Hematopoietic multipotent progenitor cell treated with erythropoietin and hydrocortisone succinate and interleukin-3 and kit ligand, for 17 days (in vitro differentiated cells): ENCODE data around the gene RERE.
"Not testable (repeated sequence)": the region's sequence is repeated elsewhere in the genome, so short reads cannot be mapped to it uniquely, and the experiment has no call there.

Experiments used
- DNase-seq: peaks from one replicate; pipeline ENCODE4 v3.0.0-alpha.2; 2015; ENCODE audit warnings: low spot score

RERE gene

DNA sequence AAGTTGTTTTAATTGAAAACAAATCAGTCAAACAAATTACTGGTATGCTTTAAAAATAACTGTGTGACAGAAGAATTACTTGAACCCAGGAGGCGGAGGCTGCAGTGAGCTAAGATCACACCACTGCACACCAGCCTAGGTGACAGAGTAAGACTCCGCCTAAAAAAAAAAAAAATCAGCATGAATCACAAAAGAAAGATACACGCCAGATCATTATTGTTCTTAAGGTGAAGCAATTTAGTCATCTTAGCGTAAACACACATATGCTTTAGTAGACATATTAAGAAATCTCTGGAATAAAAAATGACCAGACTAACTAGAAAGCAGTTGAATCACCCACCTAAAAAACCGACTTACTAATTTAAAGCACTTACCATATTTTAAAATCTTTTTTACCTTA, 20.2 kb downstream of the RERE start:
- DNase-seq, result no peak

DNA sequence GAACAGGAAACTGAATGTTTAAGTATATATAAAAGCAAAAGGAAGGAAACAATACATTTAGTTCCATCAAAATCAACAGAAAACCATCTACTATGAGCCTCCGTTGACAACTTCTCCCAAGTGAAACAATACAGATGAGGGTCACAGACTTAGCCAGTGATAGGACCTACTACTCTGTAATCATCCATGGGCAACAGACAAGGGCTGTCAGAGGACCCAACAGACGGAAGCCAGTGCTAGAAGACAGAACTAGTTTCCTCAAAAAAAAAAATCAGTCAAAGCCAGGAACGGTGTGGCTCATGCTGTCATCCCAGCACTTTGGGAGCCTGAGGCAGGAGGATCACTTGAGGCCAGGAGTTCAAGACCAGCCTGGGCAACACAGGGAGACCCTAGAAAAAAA, 20.6 kb downstream of the RERE start:
- DNase-seq, result no peak

- DNase-seq, result no peak
Measured at GRCh38 chr1:8794605-8795004, 22.8 kb downstream of the RERE start.

- no peak for DNase-seq
Measured at GRCh38 chr1:8791819-8792218, 25.6 kb downstream of the RERE start.

- peak; percentile 44 for DNase-seq
Measured at GRCh38 chr1:8790987-8791386, 26.5 kb downstream of the RERE start.

GRCh38 chr1:8790478-8790877, 27.0 kb downstream of the RERE start:
- DNase-seq, result no peak

GRCh38 chr1:8789314-8790214, 27.9 kb downstream of the RERE start:
- peak; percentile 70 for DNase-seq

- DNase-seq, result no peak
Measured at GRCh38 chr1:8787218-8787617, 30.2 kb downstream of the RERE start.

- DNase-seq, result not testable (repeated sequence)
Measured at GRCh38 chr1:8786204-8786603, 31.2 kb downstream of the RERE start.

DNA sequence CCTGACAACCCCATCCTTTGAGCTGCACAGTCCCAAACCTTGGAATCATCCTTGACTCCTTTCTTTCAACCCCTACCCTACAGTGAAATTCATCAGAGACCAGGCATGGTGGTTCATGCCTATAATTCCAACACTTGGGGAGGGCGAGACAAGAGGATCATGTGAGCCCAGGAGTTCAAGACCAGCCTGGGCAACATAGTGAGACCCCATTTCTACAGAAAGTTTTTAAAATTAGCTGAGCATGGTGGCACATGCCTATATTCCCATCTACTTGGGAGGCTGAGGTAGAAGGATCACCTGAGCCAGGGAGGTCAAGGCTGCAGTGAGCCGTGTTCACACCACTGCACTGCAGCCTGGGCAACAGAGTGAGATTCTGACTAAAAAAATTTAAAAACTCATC, 34.5 kb downstream of the RERE start:
- DNase-seq, result no peak

DNA sequence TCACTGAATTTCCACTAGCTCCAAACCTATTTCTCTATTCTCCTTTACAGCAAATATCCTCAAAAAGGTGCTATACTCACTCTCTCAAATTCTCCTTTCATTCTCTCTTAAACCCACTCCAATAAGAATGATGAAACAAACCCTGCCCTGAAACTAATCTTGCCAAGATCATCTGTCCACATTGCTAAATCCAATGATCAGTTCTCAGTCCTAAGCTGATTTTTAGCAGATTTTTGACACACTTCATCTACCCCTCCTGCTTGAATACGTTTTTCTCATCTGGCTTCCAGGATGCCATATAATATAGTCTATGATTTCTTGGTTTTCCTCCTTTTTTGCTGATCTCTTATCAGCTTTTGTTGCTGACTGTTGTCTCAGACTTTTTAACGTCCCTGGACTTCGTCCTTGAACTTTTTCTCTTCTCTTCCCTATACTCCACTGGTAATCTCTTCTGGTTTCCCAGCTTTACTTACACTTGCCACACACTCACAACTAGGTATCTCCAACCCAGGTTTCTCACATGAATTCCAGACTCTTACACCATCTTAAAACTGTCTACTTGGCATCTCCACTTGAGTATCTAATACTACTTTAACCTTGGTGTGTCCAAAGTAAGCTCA, 35.3 kb downstream of the RERE start:
- DNase-seq, result no peak

DNA sequence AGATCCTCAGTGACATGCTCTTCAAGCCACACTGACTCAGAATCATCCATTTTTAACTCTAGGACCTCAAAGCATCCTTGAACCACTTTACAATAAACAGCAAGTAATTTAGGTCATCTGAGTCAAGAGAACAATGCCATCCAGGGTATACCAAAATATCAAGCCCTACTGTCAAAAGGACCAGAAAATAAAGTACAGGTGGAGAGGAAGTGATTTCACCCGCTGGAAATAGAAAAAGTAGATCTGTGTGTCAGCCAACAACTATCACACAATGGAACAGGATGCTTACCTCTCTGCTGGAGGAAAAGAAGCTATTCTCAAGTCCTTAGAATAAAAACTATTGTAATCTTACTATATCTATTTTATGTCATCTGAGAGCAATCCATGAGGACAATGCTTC, 37.0 kb downstream of the RERE start:
- DNase-seq, result no peak

DNA sequence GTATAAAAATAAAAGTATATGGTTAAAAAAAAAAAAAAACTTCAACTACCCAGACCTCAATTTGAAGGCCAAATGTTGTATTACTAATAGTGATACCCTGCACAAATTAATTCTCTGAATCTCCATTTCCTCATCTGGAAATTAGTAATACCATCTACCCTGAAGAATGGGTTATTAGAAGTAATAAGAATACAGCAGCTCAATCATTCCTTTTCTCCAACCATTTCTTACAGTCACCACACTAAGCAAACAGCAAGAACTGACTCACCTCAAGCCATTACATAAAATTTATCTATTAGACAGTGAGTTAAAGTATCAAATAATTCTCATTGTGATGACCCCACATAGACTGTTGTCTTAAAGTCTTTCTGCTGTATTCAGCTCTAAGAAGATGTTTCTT, 39.6 kb downstream of the RERE start:
- DNase-seq, result no peak

DNA sequence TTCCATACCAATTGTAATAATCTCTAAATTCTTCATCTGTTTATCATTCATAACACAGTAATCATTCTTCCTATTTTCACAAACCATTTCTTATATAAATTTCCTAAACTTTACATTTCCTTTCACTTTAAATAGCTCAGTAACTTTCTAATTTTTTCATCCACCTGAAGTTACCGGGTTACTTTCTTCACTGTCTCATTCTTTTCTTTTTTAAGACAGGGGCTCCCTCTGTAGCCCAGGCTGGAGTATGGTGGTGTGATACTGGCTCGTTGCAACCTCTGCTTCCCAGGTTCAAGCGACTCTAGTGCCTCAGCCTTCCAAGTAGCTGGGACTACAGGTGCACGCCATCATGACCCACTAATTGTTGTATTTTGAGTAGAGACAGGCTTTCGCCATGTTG, 41.3 kb downstream of the RERE start:
- DNase-seq, result no peak

DNA sequence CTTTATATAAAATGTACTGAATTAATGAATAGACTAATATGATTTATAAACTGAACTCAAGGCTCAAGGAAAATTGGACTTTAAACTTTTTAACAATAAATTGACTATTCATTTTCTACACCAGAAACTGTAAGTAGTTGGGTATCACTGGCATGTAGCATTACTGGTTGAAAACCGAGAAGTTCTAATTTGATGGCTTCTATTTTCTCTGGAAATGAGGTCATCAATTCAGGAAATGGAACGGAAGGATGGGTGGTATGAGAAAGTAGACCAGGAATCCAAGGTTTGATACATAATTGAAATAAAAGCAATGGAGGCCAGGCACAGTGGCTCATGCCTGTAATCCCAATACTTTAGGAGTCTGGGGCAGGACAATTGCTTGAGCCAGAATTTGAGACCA, 50.4 kb downstream of the RERE start:
- no peak for DNase-seq

DNA sequence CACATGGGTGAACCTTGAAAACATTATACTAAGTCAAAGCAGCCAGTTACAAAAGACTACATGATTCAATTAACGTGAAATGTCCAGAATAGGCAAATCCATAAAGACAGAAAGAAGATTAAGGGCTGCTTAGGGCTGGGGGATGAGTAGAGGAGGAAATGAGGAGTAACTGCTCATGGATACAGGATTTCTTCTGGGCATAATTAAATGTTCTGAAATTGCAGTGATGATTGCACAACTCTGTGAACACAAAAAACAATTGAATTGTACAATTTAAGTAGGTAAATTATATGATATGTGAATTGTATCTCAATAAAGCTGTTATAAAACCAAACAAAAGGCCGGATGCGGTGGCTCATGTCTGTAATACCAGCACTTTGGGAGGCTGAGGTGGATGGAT, 52.2 kb downstream of the RERE start:
- DNase-seq, result no peak

DNA sequence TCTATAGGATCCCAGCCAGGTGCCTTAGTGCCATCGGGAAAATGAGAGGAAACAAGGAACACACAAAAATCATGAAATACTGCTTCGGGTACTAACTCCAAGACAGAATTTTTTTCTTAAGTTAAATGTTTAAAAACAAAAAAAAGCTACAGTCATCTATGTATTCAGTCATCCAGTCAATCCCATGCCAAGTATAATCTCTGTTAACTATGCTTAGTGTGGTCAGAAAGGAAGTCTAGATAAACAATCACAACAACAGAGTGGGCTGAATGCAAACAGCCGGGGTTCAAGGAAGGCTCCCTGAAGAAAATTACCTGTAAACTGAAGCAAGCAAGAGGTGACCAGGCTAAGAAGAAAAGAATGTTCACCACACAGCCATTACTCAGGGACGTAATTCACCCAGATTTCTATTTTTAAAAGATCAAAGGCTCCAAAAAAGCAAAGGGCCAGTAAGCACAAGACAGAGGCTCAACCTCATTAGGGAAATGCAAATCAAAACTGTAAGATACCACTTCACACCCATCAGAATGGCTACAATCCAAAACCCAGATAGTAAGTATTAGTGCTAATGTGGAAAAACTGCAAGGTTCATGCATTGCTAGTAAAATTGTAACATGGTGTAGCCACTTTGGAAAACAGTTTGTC, 53.0 kb downstream of the RERE start:
- no peak for DNase-seq

GRCh38 chr1:8763888-8764287, 53.6 kb downstream of the RERE start:
- DNase-seq, result no peak

DNA sequence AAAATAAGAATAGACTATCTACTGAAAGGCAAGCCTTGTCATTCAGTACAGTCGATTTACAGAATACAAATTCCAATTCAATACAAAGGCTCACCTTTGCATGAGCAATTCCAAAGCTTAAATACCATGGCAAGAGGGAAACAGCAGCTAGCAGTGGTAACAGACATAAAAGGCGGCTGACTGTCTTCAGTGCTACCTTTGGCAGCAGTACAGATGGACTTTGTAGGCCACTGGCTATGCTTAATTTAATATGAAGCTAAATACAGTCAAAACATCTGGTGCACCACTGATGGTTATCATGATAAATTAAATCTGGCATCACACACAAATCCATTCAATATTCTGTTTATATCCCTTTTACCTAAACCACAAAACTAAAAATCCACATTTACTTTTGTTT, 62.4 kb downstream of the RERE start:
- DNase-seq, result no peak

GRCh38 chr1:8754247-8754650, 63.2 kb downstream of the RERE start:
- no peak for DNase-seq

- DNase-seq, result no peak
Measured at GRCh38 chr1:8753736-8754135, 63.7 kb downstream of the RERE start.

GRCh38 chr1:8752921-8753713, 64.3 kb downstream of the RERE start:
- DNase-seq, result no peak
